Measurements from ENCODE around the gene SNPH. TPM values are rescaled to one million over a fixed set of nuclear protein-coding genes. Genes with fewer than 3 reads are reported as not detected.

Gene SNPH
- total and polyA plus RNA-seq, 2 experiments from 2014 or later = 5.7 to 11.2 TPM

DNA sequence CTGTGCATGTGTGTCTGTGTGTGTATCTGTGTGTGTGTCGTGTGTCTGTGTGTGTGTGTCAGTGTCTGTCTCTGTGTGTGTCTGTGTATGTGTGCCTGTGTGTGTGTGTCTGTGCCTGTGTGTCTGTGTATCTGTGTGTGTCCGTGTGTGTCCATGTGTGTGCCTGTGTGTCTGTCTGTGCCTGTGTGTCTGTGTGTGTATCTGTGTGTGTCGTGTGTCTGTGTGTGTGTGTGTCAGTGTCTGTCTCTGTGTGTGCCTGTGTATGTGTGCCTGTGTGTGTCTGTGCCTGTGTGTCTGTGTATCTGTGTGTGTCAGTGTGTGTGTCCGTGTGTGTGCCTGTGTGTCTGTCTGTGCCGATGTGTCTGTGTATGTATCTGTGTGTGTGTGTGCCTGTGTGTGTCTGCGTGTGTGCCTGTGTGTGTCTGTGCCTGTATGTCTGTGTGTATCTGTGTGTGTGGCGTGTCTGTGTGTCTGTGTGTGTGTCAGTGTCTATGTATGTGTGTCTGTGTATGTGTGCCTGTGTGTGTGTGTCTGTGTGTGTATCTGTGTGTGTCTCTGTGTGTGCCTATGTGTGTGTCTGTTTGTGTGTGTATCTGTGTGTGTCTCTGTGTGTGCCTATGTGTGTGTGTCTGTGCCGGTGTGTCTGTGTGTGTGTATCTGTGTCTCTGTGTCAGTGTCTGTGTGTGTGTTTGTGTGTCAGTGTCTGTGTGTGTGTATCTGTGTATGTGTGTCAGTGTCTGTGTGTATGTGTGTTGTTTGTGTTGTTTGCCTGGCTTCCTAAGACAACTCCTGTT is 11.6 kb downstream of the SNPH start:
- WGBS, 2 experiments (ENCODE audit: low coverage in 1 of 2, low lambda C conversion rate in 2 of 2, missing lambda C conversion rate in 2 of 2) = 84 to 85% methylated on average over 8 of the region's 8 CpGs
- in situ Hi-C loops (cut with MboI) = no loop called here
- no peak overlapping the region for H3K4me3 ChIP-seq
- H3K4me2 ChIP-seq (ENCODE audit: unreplicated experiment) = no peak overlapping the region
- no peaks in the 10 kb centered on the region for H3K27me3 ChIP-seq (replicated peaks; ENCODE audit: insufficient read depth)
- no peak overlapping the region for H2AFZ ChIP-seq
- no peak overlapping the region for H3K9ac ChIP-seq
- H3K9me2 ChIP-seq (ENCODE audit: insufficient read depth) = no peaks in the 10 kb centered on the region
- H3K36me3 ChIP-seq (ENCODE audit: low read depth) = no peaks in the 10 kb centered on the region
- no peaks in the 10 kb centered on the region; the same call in 1 of the 2 replicates for H3K4me1 ChIP-seq (ENCODE audit: insufficient read depth)
- no peaks in the 10 kb centered on the region for H3K9me3 ChIP-seq (ENCODE audit: low read depth)
- H3F3A ChIP-seq (ENCODE audit: insufficient read depth) = no peaks in the 10 kb centered on the region
- DNase-seq = no peak
- no peaks in the 10 kb centered on the region for H4K20me1 ChIP-seq (ENCODE audit: insufficient read depth)
- H3K27ac ChIP-seq = no peak overlapping the region
- TF ChIP-seq EZH2 (IDR thresholded peaks at IDR 0.05; ENCODE audit: insufficient read depth, poor library complexity, severe bottlenecking) (no peak), EZH2phosphoT487 (IDR thresholded peaks at IDR 0.05; ENCODE audit: insufficient read depth, low read depth) (no peak)
- H3K79me2 ChIP-seq (ENCODE audit: insufficient read depth) = no peaks in the 10 kb centered on the region

- no peaks in the 10 kb centered on the region for H3K9me2 ChIP-seq (ENCODE audit: insufficient read depth)
- H3K79me2 ChIP-seq (ENCODE audit: insufficient read depth) = no peaks in the 10 kb centered on the region
- in situ Hi-C loops (cut with MboI) = no loop called here
- H3F3A ChIP-seq (ENCODE audit: insufficient read depth) = no peaks in the 10 kb centered on the region
- no peak overlapping the region for H3K27ac ChIP-seq
- H4K20me1 ChIP-seq (ENCODE audit: insufficient read depth) = no peaks in the 10 kb centered on the region
- H3K36me3 ChIP-seq (ENCODE audit: low read depth) = no peaks in the 10 kb centered on the region
- no peaks in the 10 kb centered on the region for H3K9me3 ChIP-seq (ENCODE audit: low read depth)
- H3K4me3 ChIP-seq = no peak overlapping the region
- TF ChIP-seq EZH2phosphoT487 (IDR thresholded peaks at IDR 0.05; ENCODE audit: insufficient read depth, low read depth) (no peak), EZH2 (IDR thresholded peaks at IDR 0.05; ENCODE audit: insufficient read depth, poor library complexity, severe bottlenecking) (no peak)
- no peak overlapping the region for H3K4me2 ChIP-seq (ENCODE audit: unreplicated experiment)
- no peaks in the 10 kb centered on the region for H3K27me3 ChIP-seq (replicated peaks; ENCODE audit: insufficient read depth)
- H3K9ac ChIP-seq = no peak overlapping the region
- no peak for DNase-seq
- 89 to 92% methylated on average over 4 of the region's 4 CpGs for WGBS, 2 experiments (ENCODE audit: low coverage in 1 of 2, low lambda C conversion rate in 2 of 2, missing lambda C conversion rate in 2 of 2)
- no peaks in the 10 kb centered on the region; the same call in 1 of the 2 replicates for H3K4me1 ChIP-seq (ENCODE audit: insufficient read depth)
- no peak overlapping the region for H2AFZ ChIP-seq
Measured at GRCh38 chr20:1278993-1279392, 12.9 kb downstream of the SNPH start.

DNA sequence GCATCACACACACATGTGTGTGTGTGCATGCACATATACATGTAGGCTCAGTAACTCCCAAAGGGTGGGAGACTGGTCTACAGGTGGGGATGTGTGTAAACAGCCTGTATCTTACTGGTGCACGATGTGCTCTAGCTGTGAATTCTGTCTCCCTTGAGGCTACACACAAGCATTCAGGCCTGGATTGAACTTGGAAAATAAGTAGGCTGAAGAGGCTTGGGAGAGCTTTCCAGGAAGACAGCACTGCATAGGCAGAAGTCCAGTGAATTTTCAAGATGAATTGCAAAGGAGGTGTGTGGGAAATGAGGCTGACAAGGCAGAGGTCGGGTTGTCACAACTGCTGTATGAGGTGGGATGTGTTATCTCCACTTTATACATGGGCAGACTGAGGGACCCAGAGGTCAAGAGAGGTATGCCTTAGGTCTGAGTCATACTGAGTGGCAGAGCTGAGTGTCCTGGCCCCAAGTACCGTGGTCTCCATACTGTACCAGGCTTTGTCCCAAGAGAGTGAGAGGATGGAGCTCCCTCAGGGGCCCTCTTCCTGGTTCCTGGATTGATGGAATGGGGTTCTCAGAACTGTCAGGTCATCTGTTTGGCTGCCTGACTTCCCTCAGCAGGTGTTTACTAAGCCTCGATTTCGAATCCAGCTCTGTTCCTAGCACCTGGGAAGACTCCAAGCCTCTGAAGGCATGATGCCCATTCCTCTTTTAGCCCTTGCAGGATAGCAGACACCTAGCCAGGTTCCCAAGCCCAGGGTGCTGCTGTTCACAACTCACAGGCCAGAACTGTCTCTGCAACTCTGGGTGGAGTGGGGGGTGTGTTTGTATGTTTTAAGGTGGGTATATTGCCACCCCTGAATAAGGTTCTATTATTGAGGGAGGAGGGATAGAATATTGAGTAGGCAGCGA is 14.4 kb downstream of the SNPH start:
- Histone ChIP-seq H4K20me1 (ENCODE audit: insufficient read depth) (no peaks in the 10 kb centered on the region), H3K4me1 (ENCODE audit: insufficient read depth) (no peaks in the 10 kb centered on the region; the same call in 1 of the 2 replicates), H3K9me2 (ENCODE audit: insufficient read depth) (no peaks in the 10 kb centered on the region), H3K4me2 (ENCODE audit: unreplicated experiment) (no peak overlapping the region), H3K9ac (no peak overlapping the region), H3K27ac (no peak overlapping the region), H3K9me3 (ENCODE audit: low read depth) (no peaks in the 10 kb centered on the region), H3K36me3 (ENCODE audit: low read depth) (no peaks in the 10 kb centered on the region), H3K79me2 (ENCODE audit: insufficient read depth) (no peaks in the 10 kb centered on the region), H3K4me3 (no peak overlapping the region), H2AFZ (no peak overlapping the region), H3K27me3 (replicated peaks; ENCODE audit: insufficient read depth) (no peaks in the 10 kb centered on the region), H3F3A (ENCODE audit: insufficient read depth) (no peaks in the 10 kb centered on the region)
- in situ Hi-C loops (cut with MboI) = no loop called here
- peak; percentile 9 for DNase-seq
- no peak for TF ChIP-seq EZH2phosphoT487 (IDR thresholded peaks at IDR 0.05; ENCODE audit: insufficient read depth, low read depth)
- no peak for TF ChIP-seq EZH2 (IDR thresholded peaks at IDR 0.05; ENCODE audit: insufficient read depth, poor library complexity, severe bottlenecking)
- WGBS, 2 experiments (ENCODE audit: low coverage in 1 of 2, low lambda C conversion rate in 2 of 2, missing lambda C conversion rate in 2 of 2) = 79 to 84% methylated on average over 6 of the region's 6 CpGs

DNA sequence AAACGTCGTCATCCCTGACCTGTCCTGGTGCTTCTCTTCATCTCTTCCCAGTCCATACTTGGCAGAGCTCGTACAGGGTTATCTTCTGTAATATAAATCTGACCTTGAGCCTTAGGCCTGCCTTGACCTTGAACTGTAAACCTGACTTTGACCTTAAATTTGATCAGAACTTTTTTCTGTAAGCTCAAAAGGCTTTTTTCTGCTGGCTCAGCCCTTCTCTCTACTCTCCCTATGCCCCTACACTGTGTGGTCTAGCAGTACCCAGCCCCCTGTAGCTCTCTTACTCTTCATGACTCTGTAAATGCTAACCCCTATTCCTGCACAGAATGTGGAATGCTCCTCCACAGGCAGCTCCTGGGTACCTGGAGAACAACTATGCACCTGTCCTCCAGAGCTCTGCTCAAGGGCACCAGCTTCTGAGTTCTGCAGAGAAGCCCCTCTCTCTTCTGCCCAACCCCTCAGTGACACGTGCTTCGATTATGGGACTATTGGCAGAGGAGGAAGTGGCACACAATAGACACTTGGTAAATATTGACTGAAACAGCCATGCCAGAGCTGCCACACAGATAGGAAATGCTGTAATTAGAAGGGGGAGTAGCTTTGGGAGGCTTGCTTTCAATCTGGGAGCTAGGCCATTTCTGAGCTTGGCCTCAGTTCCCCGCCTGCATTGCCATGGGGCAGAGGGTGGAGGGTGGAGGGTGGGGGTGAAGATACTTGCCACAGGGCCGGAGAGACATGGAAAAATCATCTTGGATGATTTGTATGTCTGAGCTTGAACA is 15.4 kb downstream of the SNPH start:
- H3K36me3 ChIP-seq (ENCODE audit: low read depth) = no peaks in the 10 kb centered on the region
- H3F3A ChIP-seq (ENCODE audit: insufficient read depth) = no peaks in the 10 kb centered on the region
- no peaks in the 10 kb centered on the region; the same call in 1 of the 2 replicates for H3K4me1 ChIP-seq (ENCODE audit: insufficient read depth)
- in situ Hi-C loops (cut with MboI) = no loop called here
- no peak overlapping the region for H2AFZ ChIP-seq
- H3K27ac ChIP-seq = no peak overlapping the region
- H4K20me1 ChIP-seq (ENCODE audit: insufficient read depth) = no peaks in the 10 kb centered on the region
- no peaks in the 10 kb centered on the region for H3K27me3 ChIP-seq (replicated peaks; ENCODE audit: insufficient read depth)
- 63 to 68% methylated on average over 7 of the region's 7 CpGs for WGBS, 2 experiments (ENCODE audit: low coverage in 1 of 2, low lambda C conversion rate in 2 of 2, missing lambda C conversion rate in 2 of 2)
- no peaks in the 10 kb centered on the region for H3K79me2 ChIP-seq (ENCODE audit: insufficient read depth)
- TF ChIP-seq EZH2phosphoT487 (IDR thresholded peaks at IDR 0.05; ENCODE audit: insufficient read depth, low read depth) (no peak), EZH2 (IDR thresholded peaks at IDR 0.05; ENCODE audit: insufficient read depth, poor library complexity, severe bottlenecking) (no peak)
- no peak overlapping the region for H3K4me3 ChIP-seq
- H3K9me2 ChIP-seq (ENCODE audit: insufficient read depth) = no peaks in the 10 kb centered on the region
- no peak for DNase-seq
- H3K4me2 ChIP-seq (ENCODE audit: unreplicated experiment) = no peak overlapping the region
- no peak overlapping the region for H3K9ac ChIP-seq
- H3K9me3 ChIP-seq (ENCODE audit: low read depth) = no peaks in the 10 kb centered on the region

Data from GM23248 (cell line).